Hematopoietic multipotent progenitor cell treated with erythropoietin and hydrocortisone succinate and interleukin-3 and kit ligand, for 15 days (in vitro differentiated cells): ENCODE data around the gene PDZD11.
"Not testable (repeated sequence)": the region's sequence is repeated elsewhere in the genome, so short reads cannot be mapped to it uniquely, and the experiment has no call there.

ENCODE experiments used
- DNase-seq: peaks from one replicate; pipeline ENCODE4 v3.0.0-alpha.2; 2015; ENCODE audit warnings: low spot score

PDZD11 gene

DNA sequence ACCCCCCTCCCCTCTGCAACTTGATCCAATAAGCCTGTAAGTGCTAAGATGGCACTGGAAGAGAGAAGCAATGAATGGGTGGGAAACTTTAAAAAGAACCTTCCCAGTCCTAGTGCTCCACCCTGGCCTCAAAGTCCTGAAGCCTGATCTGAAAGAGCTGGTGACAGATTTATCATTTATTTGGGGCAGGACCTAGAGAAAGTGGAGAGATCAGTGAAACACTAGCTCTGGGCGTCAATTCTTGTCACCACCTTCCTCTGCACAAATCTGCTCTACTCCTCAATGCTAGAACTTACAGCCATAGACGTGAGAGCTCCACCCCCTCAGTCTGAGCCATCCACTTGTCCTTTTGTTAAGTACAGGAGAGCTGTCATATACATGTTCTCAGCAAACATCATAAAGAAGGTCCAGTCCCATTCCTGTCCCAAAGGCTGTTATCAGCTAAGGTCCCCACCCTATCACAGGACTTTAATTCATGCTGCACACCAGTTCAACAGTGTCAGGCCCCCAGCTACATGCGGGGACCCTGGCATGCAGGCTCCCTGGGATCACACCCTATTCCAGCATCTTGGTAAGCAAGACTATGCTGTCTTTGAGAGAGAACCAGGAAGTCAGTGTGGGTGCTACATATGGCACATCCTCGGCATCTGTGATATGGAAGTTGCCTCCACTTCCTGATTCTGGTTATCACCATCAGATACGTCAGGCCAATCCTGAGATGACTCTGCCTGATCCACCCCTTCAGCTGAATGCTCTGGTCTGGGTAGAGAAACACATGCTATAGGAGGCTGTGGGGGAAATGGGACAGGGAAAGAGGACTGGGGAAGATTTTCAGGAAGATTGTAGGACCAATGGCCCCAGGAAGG, 32.1 kb downstream of the PDZD11 start:
- DNase-seq = no peak

DNA sequence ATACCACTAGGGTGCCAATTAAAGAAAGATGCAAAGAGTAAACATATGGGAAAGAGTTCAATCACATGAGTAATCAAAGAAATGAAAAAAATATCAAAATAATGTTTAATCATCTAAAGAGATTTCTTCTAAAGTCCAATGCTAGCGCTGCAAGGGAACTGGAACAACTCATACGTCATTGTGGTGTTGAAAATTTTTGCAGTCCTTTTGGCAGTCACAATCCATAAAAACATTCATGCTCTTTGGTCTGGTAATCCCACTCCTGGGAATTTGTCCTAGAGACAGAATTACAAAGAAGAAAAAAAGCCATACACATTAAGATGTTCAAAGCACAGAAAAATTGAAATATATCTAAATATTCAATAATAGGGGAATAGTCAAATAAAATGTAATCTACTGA, 34.3 kb downstream of the PDZD11 start:
- no peak for DNase-seq

GRCh38 chrX:70254909-70255308, 34.8 kb downstream of the PDZD11 start:
- DNase-seq = no peak

- DNase-seq = no peak
These were observed 35.7 kb downstream of the PDZD11 start for GRCh38 chrX:70254063-70254400.

- DNase-seq = no peak
These were observed 36.2 kb downstream of the PDZD11 start for GRCh38 chrX:70253377-70254062.

DNA sequence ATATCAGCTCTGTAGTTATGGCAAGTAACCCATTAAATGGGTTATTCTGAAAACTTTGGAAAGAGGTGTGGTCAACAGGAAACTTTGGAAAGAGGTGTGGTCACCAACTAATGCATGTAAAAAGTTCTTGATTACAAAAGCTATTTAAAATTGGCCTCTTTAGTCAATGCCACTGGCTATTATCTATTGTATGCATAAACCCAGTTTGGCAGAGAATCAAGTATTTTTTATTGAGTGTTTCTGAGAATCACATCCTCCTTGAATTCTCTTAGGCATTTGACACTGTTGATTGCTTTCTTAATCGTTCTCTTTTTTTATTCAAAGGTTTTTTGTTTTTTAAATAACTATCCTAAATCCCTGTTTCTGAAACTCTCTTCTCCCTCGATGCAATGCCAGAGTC, 37.2 kb downstream of the PDZD11 start:
- DNase-seq = peak; percentile 17

DNA sequence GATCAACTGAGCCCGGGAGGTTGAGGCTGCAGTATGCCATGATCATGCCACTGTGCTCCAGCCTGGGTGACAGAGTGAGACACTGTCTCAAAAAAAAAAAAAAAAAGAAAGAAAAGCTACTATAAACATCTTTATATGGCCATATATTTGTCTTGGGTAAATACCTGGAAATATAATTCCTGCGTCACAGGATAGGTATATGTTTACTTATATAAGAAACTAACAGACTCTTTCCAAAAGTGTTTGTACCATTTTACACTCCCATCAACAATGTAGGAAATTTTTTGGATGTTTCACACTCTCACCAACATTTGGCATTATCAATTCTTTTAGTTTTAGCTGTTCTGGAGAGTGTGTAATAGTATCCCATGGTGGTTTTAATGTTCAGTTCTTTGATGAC, 42.5 kb downstream of the PDZD11 start:
- no peak for DNase-seq

DNA sequence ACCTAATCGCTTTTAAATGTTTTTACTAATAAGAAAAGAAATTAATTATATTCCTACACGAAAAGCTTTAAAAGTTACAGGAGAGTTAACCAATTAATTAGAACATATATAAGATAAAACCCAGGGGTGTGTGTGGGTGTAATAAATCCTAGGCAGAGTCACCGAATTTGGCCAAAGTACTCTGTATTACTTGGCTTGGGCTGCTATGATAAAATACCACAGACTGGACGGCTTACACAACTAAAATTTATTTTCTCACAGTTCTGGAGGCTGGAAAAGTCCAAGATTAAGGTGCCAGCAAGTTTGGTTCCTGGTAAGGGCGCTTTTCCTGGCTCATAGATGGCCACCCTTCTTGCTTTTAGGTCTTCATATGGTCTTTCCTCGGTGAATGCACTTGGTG, 44.8 kb downstream of the PDZD11 start:
- DNase-seq = no peak

- not testable (repeated sequence) for DNase-seq
These were observed 46.1 kb downstream of the PDZD11 start for GRCh38 chrX:70243601-70244000.

DNA sequence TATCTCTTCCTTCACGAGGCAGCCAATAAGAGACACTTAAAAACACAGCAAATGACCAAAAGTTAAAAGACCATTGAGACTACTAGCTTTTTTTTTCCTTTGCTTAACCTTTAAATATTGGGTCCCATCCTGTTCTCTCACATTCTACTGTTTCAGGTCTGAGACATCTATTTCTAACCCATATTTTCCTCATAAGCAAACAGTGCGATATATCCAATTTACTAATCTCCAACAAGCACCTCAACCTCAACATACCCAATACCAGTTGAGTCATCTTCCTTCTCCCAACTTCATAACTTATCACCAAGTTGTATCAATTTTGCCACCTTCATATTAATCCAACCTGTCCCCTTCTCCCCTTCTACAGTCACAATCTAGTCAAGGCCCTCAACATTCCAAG, 48.2 kb downstream of the PDZD11 start:
- no peak for DNase-seq

GRCh38 chrX:70240751-70241150, 49.0 kb downstream of the PDZD11 start:
- DNase-seq = no peak
